K562 (cell line): ENCODE data around the gene ZNF655. TPM values are rescaled to one million over a fixed set of nuclear protein-coding genes. Genes with fewer than 3 reads are reported as not detected.

ENCODE experiments used
- ATAC-seq: fragments of 200-7000 bp; cut with Tn5 transposase; 3 replicates; pipeline ENCODE4 v1.9.1; 2020; ENCODE audit warnings: moderate library complexity
- BruUV-seq: library from RNA; stranded (reverse); fragments of 400-500 nt; replicated peaks from 2 replicates; lab custom pipeline; 2021; lab: Mats Ljungman, UMichigan
- CTCF ChIA-PET: fragments of 300-600 bp; formaldehyde crosslinking; extraction: SDS; loops from one replicate; lab custom pipeline; 2021; ENCODE audit warnings: low intra/inter-chr PET ratio; lab: Yijun Ruan, JAX
- POLR2A ChIA-PET: fragments of 300-600, 350-650 bp; sonication (Branson Sonifier 250); formaldehyde crosslinking; extraction: SDS; loops from one replicate; lab custom pipeline; 2021; ENCODE audit warnings: antibody characterized with exemption, inconsistent platforms; lab: Yijun Ruan, JAX
- DNase-seq, 4 experiments: peaks; one replicate each; pipeline versions ENCODE4 v3.0.0 to v3.0.0-alpha.2; 2011 to 2018; ENCODE audit warnings: low spot score in 3 of 4, mixed read lengths in 3 of 4; ENCODE audit errors: extremely low read depth in 1 of 4
- FAIRE-seq: peaks from 2 replicates; lab custom pipeline; 2011; peaks lifted over from hg19 to GRCh38; lab: Jason Lieb, UNC
- H2AFZ ChIP-seq: 2 replicates; pipeline ENCODE4 v1.6.0; 2011; ENCODE audit warnings: low read depth, low read length, control low read depth, inconsistent platforms
- H3K27ac ChIP-seq: fragments of 200-600 bp; 3 replicates; pipeline ENCODE4 v1.8.0; 2011; ENCODE audit warnings: low read depth, mild to moderate bottlenecking, control low read depth, inconsistent platforms, low read length, moderate library complexity, mixed read lengths; ENCODE audit errors: extremely low read depth
- H3K27me3 ChIP-seq, 2 experiments: fragments of 300-600 bp in 1 of 2; 2 replicates in 1 of 2; 3 replicates in 1 of 2; pipeline versions ENCODE4 v1.6.0 to v1.8.0; 2011; ENCODE audit warnings: inconsistent platforms in 2 of 2, low read length in 2 of 2, mild to moderate bottlenecking in 1 of 2, mixed read lengths in 1 of 2, moderate library complexity in 1 of 2; ENCODE audit not compliant: control insufficient read depth in 2 of 2, insufficient read depth in 2 of 2
- H3K36me3 ChIP-seq: fragments of 300-600 bp; 3 replicates; pipeline ENCODE4 v1.8.0; 2011; ENCODE audit warnings: mild to moderate bottlenecking, low read length, inconsistent platforms; ENCODE audit not compliant: control insufficient read depth, insufficient read depth
- H3K4me1 ChIP-seq, 2 experiments: fragments of 200-600 bp in 1 of 2; replicated peaks in 1 of 2; 2 replicates in 1 of 2; 3 replicates in 1 of 2; pipeline versions ENCODE4 v1.5.1 to v1.8.0; 2011; ENCODE audit warnings: inconsistent platforms in 2 of 2, low read length in 2 of 2, mild to moderate bottlenecking in 1 of 2, mixed read lengths in 1 of 2, moderate library complexity in 1 of 2; ENCODE audit not compliant: control insufficient read depth in 2 of 2, insufficient read depth in 2 of 2
- H3K4me2 ChIP-seq: 2 replicates; pipeline ENCODE4 v1.6.1; 2011; ENCODE audit warnings: low read length, control low read depth, inconsistent platforms, mixed read lengths; ENCODE audit not compliant: insufficient read depth
- H3K4me3 ChIP-seq: fragments of 200-600 bp; sonication (generic), shearing (Covaris generic); 2 replicates; pipeline ENCODE4 v1.5.1; 2016; ENCODE audit warnings: control low read depth, inconsistent platforms
- H3K79me2 ChIP-seq: fragments of 200-600 bp; 3 replicates; pipeline ENCODE4 v1.8.0; 2011; ENCODE audit warnings: low read length, inconsistent platforms; ENCODE audit not compliant: control insufficient read depth, insufficient read depth
- H3K9ac ChIP-seq, 2 experiments: 2 replicates each; pipeline versions ENCODE4 v1.6.0 to v1.6.1; 2011; ENCODE audit warnings: low read depth in 2 of 2, low read length in 2 of 2, control low read depth in 1 of 2, inconsistent platforms in 1 of 2, mild to moderate bottlenecking in 1 of 2, mixed read lengths in 1 of 2; ENCODE audit not compliant: insufficient read depth in 1 of 2
- H3K9me1 ChIP-seq: one replicate; pipeline ENCODE4 v1.6.0; 2011; ENCODE audit warnings: inconsistent platforms, mild to moderate bottlenecking, low read length, moderate library complexity; ENCODE audit not compliant: control insufficient read depth, insufficient read depth
- H3K9me3 ChIP-seq: replicated peaks from 2 replicates; pipeline ENCODE4 v1.5.1; 2011; ENCODE audit warnings: low read depth, low read length, inconsistent platforms; ENCODE audit not compliant: control insufficient read depth, insufficient read depth
- H4K20me1 ChIP-seq: replicated peaks from 2 replicates; pipeline ENCODE4 v1.6.1; 2011; ENCODE audit warnings: low read length, inconsistent platforms, mixed read lengths; ENCODE audit not compliant: control insufficient read depth, insufficient read depth
- BDP1 ChIP-seq: IDR thresholded peaks from 3 replicates; pipeline ENCODE4 v1.6.1; 2011; ENCODE audit not compliant: insufficient read length, insufficient read depth
- CBX5 ChIP-seq: IDR thresholded peaks from 2 replicates; pipeline ENCODE4 v1.6.1; 2014; ENCODE audit warnings: low read depth, borderline replicate concordance
- ETS1 ChIP-seq: conservative IDR thresholded peaks from 2 replicates; pipeline ENCODE4 v1.6.1; 2011; ENCODE audit warnings: low read depth, mild to moderate bottlenecking, low read length; ENCODE audit not compliant: control insufficient read depth
- GATAD2A ChIP-seq: fragments of 450-650 bp; IDR thresholded peaks from 2 replicates; pipeline ENCODE4 v1.6.1; 2017
- GATAD2B ChIP-seq: fragments of 450-650 bp; IDR thresholded peaks from 2 replicates; pipeline ENCODE4 v1.6.1; 2017; ENCODE audit warnings: mild to moderate bottlenecking, borderline replicate concordance
- GTF2F1 ChIP-seq: IDR thresholded peaks from 2 replicates; pipeline ENCODE4 v1.6.1; 2011; ENCODE audit warnings: low read depth, low read length, improper control_type of control experiment
- MCM7 ChIP-seq, 2 experiments: fragments of 450-650 bp; IDR thresholded peaks; 2 replicates each; pipeline ENCODE4 v1.6.1; 2016 to 2018
- MXD1 ChIP-seq: fragments of 250-450 bp; sonication (Bioruptor Pico); IDR thresholded peaks from 2 replicates; pipeline ENCODE4 v1.8.0; 2021; ENCODE audit warnings: borderline replicate concordance, mild to moderate bottlenecking, moderate library complexity; ENCODE audit not compliant: poor library complexity, severe bottlenecking
- MYBL2 ChIP-seq, 2 experiments: fragments of 450-650 bp in 1 of 2; sonication (generic) in 1 of 2; formaldehyde crosslinking in 1 of 2; IDR thresholded peaks; 2 replicates each; pipeline versions ENCODE4 v1.6.1 to v1.8.1; 2017 to 2022; ENCODE audit warnings: borderline replicate concordance in 1 of 2, inconsistent platforms in 1 of 2, low read depth in 1 of 2, mild to moderate bottlenecking in 1 of 2, missing genetic modification reagents in 1 of 2, moderate library complexity in 1 of 2
- NCOA6 ChIP-seq: fragments of 450-650 bp; IDR thresholded peaks from 2 replicates; pipeline ENCODE4 v1.6.1; 2017; ENCODE audit warnings: mild to moderate bottlenecking
- NCOR1 ChIP-seq: fragments of 450-650 bp; IDR thresholded peaks from 2 replicates; pipeline ENCODE4 v1.6.1; 2016; ENCODE audit warnings: mild to moderate bottlenecking, moderate library complexity
- RBM15 ChIP-seq: fragments of 200-400 bp; formaldehyde crosslinking; IDR thresholded peaks from 2 replicates; pipeline ENCODE4 v1.6.1; 2018; ENCODE audit warnings: mild to moderate bottlenecking, low read length, moderate library complexity; ENCODE audit not compliant: insufficient read depth
- SIN3A ChIP-seq, 2 experiments: fragments of 150-350 bp in 1 of 2; IDR thresholded peaks; 2 replicates each; pipeline ENCODE4 v1.6.1; 2011 to 2016; ENCODE audit warnings: borderline replicate concordance in 2 of 2, low read depth in 2 of 2, low read length in 2 of 2, mild to moderate bottlenecking in 2 of 2, moderate library complexity in 2 of 2; ENCODE audit not compliant: control insufficient read depth in 1 of 2
- SMAD3 ChIP-seq: fragments of 450-650 bp; formaldehyde crosslinking; conservative IDR thresholded peaks from 2 replicates; pipeline ENCODE4 v1.4.0; 2020; ENCODE audit warnings: mild to moderate bottlenecking
- XRCC4 ChIP-seq: IDR thresholded peaks from one replicate; pipeline ENCODE4 v1.6.1; 2011; ENCODE audit not compliant: insufficient read depth, insufficient read length; ENCODE audit errors: extremely low read depth
- ZNF175 ChIP-seq: fragments of 200-800 bp; sonication (Bioruptor generic); IDR thresholded peaks from 2 replicates; pipeline ENCODE4 v1.6.1; 2016; ENCODE audit warnings: low read depth, mild to moderate bottlenecking, missing genetic modification characterization, missing compliant biosample characterization
- ZNF282 ChIP-seq: sonication (generic); formaldehyde crosslinking; IDR thresholded peaks from 2 replicates; pipeline ENCODE4 v1.8.1; 2023; ENCODE audit warnings: missing genetic modification reagents
- ZNF431 ChIP-seq: sonication (generic); formaldehyde crosslinking; IDR thresholded peaks from 2 replicates; pipeline ENCODE4 v1.8.0; 2022; ENCODE audit warnings: mild to moderate bottlenecking, missing genetic modification reagents
- ZNF449 ChIP-seq: fragments of 250-450 bp; sonication (Bioruptor Pico); IDR thresholded peaks from 2 replicates; pipeline ENCODE4 v1.8.0; 2022; ENCODE audit warnings: moderate library complexity, mild to moderate bottlenecking, inconsistent platforms
- ZNF589 ChIP-seq: fragments of 200-800 bp; sonication (Bioruptor generic); IDR thresholded peaks from 2 replicates; pipeline ENCODE4 v1.6.1; 2016; ENCODE audit warnings: low read depth, missing genetic modification characterization, missing compliant biosample characterization
- ZNF644 ChIP-seq: fragments of 200-800 bp; sonication (Bioruptor generic); IDR thresholded peaks from 2 replicates; pipeline ENCODE4 v1.6.1; 2016; ENCODE audit warnings: low read depth, missing genetic modification characterization, missing compliant biosample characterization
- WGBS: fragments of 100-300 bp; shearing (Covaris generic); methylation state at CpG from one replicate; pipeline ENCODE4 v1.1.6; 2016; ENCODE audit warnings: low coverage, mixed read lengths; ENCODE audit not compliant: insufficient coverage; ENCODE audit errors: missing lambda C conversion rate; 5-methylcytosine and 5-hydroxymethylcytosine counted together
- in situ Hi-C: fragments of 300-500 bp; cut with MboI; formaldehyde crosslinking; loops from 4 replicates; pipeline ENCODE4 v1.15.0; 2018; ENCODE audit warnings: inconsistent platforms, mixed read lengths
- intact Hi-C: fragments of 100-400 bp; cut with micrococcal nuclease; formaldehyde crosslinking; loops from 2 replicates; pipeline ENCODE4 v1.14.2; 2022
- polyA plus RNA-seq, 8 experiments: library from polyadenylated mRNA; depleted of rRNA in 4 of 8; stranded (reverse) in 5 of 8; unstranded in 3 of 8; fragments of >200 nt; fragmentation: Nextera tagmentation in 2 of 8; fragmentation: Illumina TruSeq in 1 of 8; extraction: Ambion mirVana in 2 of 8; extraction: Trizol in 1 of 8; gene quantifications; 2 replicates each; pipeline versions ENCODE4 v1.2.1 to v1.2.3, GENCODE V29; 2011 to 2014; ENCODE audit warnings: inconsistent platforms in 1 of 8, missing spikeins in 1 of 8
- total RNA-seq, 7 experiments: library from RNA; depleted of rRNA in 6 of 7; stranded (reverse); fragments of >200 nt in 6 of 7; fragmentation: Illumina TruSeq in 2 of 7; extraction: Trizol in 2 of 7; gene quantifications; 2 replicates each; pipeline versions ENCODE4 v1.2.1 to v1.2.3, GENCODE V29; 2011 to 2021; ENCODE audit warnings: low replicate concordance in 1 of 7

The ZNF655 gene
- total and polyA plus RNA-seq, 9 of the 15 experiments (the other 6 are each of a cell fraction or from before 2014, with no cell fraction given) = 25.7 to 130 (median 95.2) TPM

GRCh38 chr7:99557940-99558305, 519 bp upstream of the ZNF655 start:
- in situ Hi-C loops (no loop called here), intact Hi-C loops (loop anchor here (2.0 to 10.0 kb wide), 2 partner anchors 59 to 83 kb away; partner anchors contain the start of genes ZNF789 and ZSCAN25)
- Histone ChIP-seq H4K20me1 (peaks cover 13% of the 10 kb centered on the region; the same call in 1 of the 2 replicates), H3K4me1 (peaks cover 16 to 23% of the 10 kb centered on the region in 2 experiments), H3K9me3 (no peaks in the 10 kb centered on the region), H3K27me3 (no peaks in the 10 kb centered on the region), H3K4me3 (peak overlapping the region; percentile 88), H3K79me2 (peaks cover 62% of the 10 kb centered on the region), H3K9me1 (peaks cover 8% of the 10 kb centered on the region), H2AFZ (peak overlapping the region; percentile 92), H3K36me3 (peaks cover 69% of the 10 kb centered on the region), H3K27ac (peak overlapping the region; percentile 95), H3K4me2 (peak overlapping the region; percentile 100), H3K9ac (peak overlapping the region; percentile 100)
- no TSS peak for BruUV-seq
- DNase-seq (no peak), FAIRE-seq (no peak), ATAC-seq (peak; percentile 69)
- ChIA-PET POLR2A (interaction anchor here (0.6 to 4.5 kb wide), 27 partner anchors 8 to 547 kb away, joined by 3 to 31 read pairs (median 5); partner anchors contain the start of genes BUD31, PDAP1, TRIM4 and ZKSCAN5), CTCF (no interaction called here)
- under 1% methylated on average over 17 of the region's 17 CpGs for WGBS
- TF ChIP-seq BDP1 = no peak
- TF ChIP-seq CBX5 = no peak
- TF ChIP-seq GATAD2A = no peak; the same call in 1 of the 2 replicates
- TF ChIP-seq MXD1 (CRISPR knock-in tag) = no peak
- no peak for TF ChIP-seq ZNF589 (CRISPR knock-in tag)
- TF ChIP-seq SIN3A (IDR thresholded peaks at IDR 0.05; ENCODE audit: borderline replicate concordance in 2 of 2, control insufficient read depth in 1 of 2, low read depth in 2 of 2, low read length in 2 of 2) = 0 out of 4 replicates have a peak, but pooled peaks of 1 of the 2 experiments have one; percentile 36
- TF ChIP-seq NCOA6 = no peak
- TF ChIP-seq GATAD2B = no peak
- TF ChIP-seq SMAD3 (CRISPR knock-in tag) = no peak
- no peak for TF ChIP-seq GTF2F1
- no peak for TF ChIP-seq ZNF282 (CRISPR knock-in tag)
- no peak for TF ChIP-seq NCOR1
- no peak for TF ChIP-seq ETS1
- no peak for TF ChIP-seq XRCC4
- no peak for TF ChIP-seq ZNF449
- no peak for TF ChIP-seq MYBL2 (IDR thresholded peaks at IDR 0.05; ENCODE audit: low read depth)
- no peak for TF ChIP-seq MYBL2 (CRISPR knock-in tag; IDR thresholded peaks at IDR 0.05; ENCODE audit: borderline replicate concordance)
- 0 out of 2 replicates have a peak, but pooled peaks have one; percentile 39 for TF ChIP-seq ZNF431 (CRISPR knock-in tag)
- no peak for TF ChIP-seq RBM15
- TF ChIP-seq MCM7 (IDR thresholded peaks at IDR 0.05) = no peak
- TF ChIP-seq ZNF644 (tag) = no peak
- no peak; the same call in 1 of the 2 replicates for TF ChIP-seq ZNF175
